Adrenal gland (tissue), 5 donors: ENCODE measurements around the gene RNF220.

Source experiments
- POLR2A ChIP-seq, 2 donors: fragments of 450-650 bp; IDR thresholded peaks; one replicate each; pipeline ENCODE4 v1.6.1; 2017; ENCODE audit warnings: antibody characterized with exemption in 2 of 2, mild to moderate bottlenecking in 2 of 2, moderate library complexity in 1 of 2
- TF ChIP-seq, protein P1 (sequence below), 6 experiments: fragments of 450-650 bp in 4 of 6; fragments of 200-600 bp in 2 of 6; sonication (generic) in 1 of 6; IDR thresholded peaks; 1 replicate in 5 of 6; 2 replicates in 1 of 6; pipeline versions ENCODE4 v1.5.1 to v1.8.0; 2016 to 2021; ENCODE audit warnings: antibody characterized with exemption in 6 of 6, mild to moderate bottlenecking in 2 of 6, moderate library complexity in 1 of 6
- donor health status: DM: no; HTN: no; CAD: no.

DNA sequence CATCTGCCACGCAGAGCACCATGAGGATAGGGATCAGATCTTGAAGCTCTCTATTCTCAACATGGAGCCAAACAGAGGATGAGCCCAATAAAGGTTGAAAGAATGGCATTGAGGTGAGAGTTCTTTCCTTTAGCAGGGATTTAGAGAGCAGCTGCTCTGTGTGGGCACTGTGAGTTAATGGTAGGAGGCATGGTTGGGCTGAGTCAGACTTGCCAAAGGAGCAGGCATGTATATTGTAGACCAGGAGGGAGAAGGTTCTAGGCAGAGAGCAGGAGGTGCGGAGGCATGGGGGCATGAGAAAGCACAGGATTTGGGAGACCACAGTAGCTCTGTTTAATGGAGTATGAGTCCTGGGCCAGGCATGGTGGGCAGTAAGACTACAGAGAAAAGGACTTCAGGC is 237.2 kb downstream of the RNF220 start:
- TF ChIP-seq, protein P1, sequence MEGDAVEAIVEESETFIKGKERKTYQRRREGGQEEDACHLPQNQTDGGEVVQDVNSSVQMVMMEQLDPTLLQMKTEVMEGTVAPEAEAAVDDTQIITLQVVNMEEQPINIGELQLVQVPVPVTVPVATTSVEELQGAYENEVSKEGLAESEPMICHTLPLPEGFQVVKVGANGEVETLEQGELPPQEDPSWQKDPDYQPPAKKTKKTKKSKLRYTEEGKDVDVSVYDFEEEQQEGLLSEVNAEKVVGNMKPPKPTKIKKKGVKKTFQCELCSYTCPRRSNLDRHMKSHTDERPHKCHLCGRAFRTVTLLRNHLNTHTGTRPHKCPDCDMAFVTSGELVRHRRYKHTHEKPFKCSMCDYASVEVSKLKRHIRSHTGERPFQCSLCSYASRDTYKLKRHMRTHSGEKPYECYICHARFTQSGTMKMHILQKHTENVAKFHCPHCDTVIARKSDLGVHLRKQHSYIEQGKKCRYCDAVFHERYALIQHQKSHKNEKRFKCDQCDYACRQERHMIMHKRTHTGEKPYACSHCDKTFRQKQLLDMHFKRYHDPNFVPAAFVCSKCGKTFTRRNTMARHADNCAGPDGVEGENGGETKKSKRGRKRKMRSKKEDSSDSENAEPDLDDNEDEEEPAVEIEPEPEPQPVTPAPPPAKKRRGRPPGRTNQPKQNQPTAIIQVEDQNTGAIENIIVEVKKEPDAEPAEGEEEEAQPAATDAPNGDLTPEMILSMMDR (IDR thresholded peaks at IDR 0.05) = no peak
- no peak for TF ChIP-seq POLR2A (IDR thresholded peaks at IDR 0.05)
